Right ventricle myocardium superior (tissue), 1 donor: ENCODE results near the gene GPX6. TPM values are rescaled to one million over a fixed set of nuclear protein-coding genes. Genes with fewer than 3 reads are reported as not detected.
"Not testable (repeated sequence)": the region's sequence is repeated elsewhere in the genome, so short reads cannot be mapped to it uniquely, and the experiment has no call there.

Experiments
- ATAC-seq: fragments of 200-7000 bp; cut with Tn5 transposase; one replicate; pipeline ENCODE4 v1.9.1; 2020; ENCODE audit warnings: mild to moderate bottlenecking; ENCODE audit not compliant: poor library complexity
- DNase-seq: peaks from one replicate; pipeline ENCODE4 v3.0.0-alpha.2; 2020
- intact Hi-C: fragments of 100-400 bp; cut with DNase I; formaldehyde crosslinking; loops from one replicate; pipeline ENCODE4 v1.11.2; 2022
- total RNA-seq: library from RNA; stranded (reverse); fragmentation: NEBNext Ultra II Directional; extraction: Animal tissue kit (Norgen Biotek cat#: 25700); gene quantifications from one replicate; pipeline ENCODE4 v1.2.1, GENCODE V29; 2021
- donor health status: DM: no; HTN: yes; CAD: no; lungs with severe emphysema.

The GPX6 gene
- total RNA-seq, 1 donor from 2014 or later = not detected

DNA sequence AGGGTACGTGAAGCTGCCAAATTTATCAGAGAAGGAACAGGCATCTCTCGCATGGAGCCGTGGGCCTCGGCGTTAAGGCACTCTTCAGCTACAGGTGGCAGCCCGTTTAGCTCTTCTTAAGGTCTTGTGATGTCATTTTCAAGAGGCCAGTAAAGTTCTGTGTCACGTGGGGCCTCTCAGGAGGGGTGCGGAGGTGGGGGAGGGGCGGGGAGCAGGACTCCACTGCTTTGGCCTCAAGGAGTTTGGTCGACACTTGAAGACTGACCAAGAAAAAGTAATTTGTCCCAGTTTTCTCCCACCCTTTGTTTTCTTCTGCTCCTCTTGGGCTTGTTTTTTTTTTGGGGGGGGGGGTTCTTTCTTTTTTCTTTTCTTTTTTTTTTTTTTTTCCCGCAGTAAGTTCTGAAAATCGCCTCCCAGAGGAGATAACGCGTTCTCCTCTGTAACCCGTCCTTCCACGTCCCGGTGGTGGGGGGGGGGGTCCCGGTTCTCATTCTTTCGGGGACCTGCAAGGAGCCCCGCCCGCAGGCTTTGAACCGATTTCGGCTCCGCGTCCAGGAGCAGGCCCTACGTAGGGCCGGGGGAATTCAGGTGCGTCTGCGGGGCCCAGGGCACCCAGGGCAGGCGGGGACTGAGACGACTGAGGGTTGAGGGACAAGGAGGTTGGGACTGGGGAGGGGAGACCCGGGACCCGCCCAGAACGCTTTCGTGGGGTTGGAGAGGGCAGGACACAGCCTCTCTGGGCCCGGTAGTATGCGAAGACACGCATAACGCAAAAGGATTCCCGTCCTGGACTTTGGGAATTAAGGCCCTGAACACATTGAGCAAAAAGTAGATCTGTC is 26.0 kb downstream of the GPX6 start:
- intact Hi-C loops = no loop called here
- ATAC-seq (no peak), DNase-seq (no peak)

GRCh38 chr6:28488916-28489365 is 26.7 kb downstream of the GPX6 start:
- ATAC-seq (no peak), DNase-seq (no peak)
- intact Hi-C loops = no loop called here

- DNase-seq (no peak), ATAC-seq (no peak)
- intact Hi-C loops = no loop called here
These were observed 28.4 kb downstream of the GPX6 start for GRCh38 chr6:28486988-28487742.

DNA sequence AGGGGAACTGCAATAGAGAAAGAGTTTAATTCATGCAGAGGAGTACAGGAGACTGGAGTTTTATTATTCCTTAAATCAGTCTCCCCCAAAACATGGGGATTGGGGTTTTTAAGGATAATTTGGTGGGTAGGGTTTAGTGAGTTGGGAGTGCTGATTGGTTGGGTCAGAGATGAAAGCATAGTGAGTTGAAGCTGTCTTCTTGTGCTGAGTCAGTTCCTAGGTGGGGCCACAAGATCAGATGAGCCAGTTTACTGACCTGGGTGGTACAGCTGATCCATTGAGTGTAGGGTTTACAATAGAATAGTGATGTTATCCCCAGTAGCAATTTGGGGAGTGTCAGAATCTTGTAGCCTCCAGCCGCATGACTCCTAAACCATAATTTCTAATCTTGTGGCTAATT is 29.1 kb downstream of the GPX6 start:
- intact Hi-C loops = no loop called here
- DNase-seq = no peak
- no peak for ATAC-seq

DNA sequence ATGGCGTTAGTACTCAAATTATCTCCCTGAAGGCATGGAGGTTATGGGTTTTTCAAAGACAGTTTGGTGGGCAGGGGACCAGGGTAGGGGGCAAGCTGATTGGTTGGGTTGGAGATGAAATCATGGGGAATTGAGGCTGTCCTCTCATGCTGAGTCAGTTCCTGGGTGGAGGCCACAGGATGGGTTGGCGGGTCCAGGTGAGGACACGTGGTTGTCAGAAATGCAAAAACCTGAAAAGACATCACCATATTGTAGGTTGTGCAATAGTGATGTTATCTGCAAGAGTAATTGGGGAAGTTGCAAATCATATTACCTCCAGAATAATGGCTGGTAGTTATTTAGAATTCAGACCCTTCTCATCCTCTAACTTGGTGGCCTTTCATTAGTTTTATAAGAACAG is 30.1 kb downstream of the GPX6 start:
- ATAC-seq = no peak
- no peak for DNase-seq
- intact Hi-C loops = no loop called here

DNA sequence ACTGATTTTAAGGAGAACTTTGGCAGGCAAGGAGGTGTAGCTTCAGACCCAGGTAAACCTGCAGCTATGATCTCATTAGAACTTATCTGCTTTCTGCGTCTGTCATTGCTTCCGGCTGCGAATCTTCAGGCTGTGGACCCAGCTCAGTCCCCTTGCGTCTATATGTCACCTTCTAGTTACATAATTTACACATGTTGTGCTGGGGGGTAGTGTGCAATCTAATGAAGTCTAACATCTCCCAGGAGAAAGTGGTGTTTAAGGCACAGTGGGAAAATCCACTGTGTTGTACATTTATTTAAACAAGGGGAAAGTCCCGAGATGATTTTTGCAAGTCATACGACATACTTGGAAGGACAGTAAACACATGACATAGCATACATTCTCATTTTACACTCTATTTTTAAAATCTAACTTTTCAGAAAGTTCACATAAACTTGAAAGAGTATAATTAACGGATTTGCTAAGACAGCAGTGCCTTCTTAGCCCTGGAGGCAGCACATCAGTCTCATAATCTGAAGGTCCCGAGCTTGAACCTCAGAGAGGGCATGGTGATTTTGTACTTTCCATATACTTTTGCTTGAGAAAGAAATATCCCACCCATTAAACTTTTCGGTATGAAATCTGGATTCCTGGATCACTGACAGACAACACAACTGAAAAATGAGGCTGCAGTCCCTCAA is 35.2 kb downstream of the GPX6 start:
- ATAC-seq (no peak), DNase-seq (no peak)
- intact Hi-C loops = no loop called here

- ATAC-seq (no peak), DNase-seq (no peak)
- intact Hi-C loops = no loop called here
These were observed 37.1 kb downstream of the GPX6 start for GRCh38 chr6:28478518-28478917.

DNA sequence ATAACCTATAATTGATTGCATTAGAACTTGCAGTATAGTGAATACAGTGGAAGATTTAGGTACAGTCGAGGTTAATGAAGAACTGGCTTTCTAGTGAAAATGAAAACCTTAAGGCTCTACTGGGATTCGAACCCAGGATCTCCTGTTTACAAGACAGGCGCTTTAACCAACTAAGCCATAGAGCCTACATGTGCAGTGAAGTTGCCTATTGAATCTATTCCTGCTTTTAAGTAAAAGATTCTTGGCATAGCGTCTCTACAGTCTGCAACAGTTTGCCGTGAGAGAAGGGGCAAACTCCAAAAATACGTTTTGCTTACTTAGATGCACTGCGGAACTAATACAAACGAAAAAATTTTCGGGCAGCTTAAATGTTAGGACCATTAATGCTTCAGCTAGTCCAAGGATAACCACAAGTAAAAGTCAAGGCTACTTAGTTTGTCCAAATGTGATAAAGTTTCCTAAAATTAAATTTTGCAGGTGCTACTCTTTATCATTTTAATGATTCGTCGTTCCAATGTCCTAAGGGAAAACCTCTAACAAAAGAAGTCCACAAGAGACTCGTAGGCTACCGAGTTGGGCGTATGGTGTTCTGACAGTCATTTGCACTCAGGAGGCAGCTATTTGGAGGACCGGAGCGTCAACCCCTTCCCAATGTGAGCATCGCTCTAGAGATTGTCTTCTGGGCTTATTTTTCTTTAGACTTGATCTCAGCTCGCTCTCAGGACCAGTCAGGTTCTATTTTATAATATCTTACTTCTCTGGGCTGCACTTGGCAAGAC is 41.0 kb downstream of the GPX6 start:
- intact Hi-C loops = no loop called here
- ATAC-seq (no peak), DNase-seq (no peak)

GRCh38 chr6:28469153-28469745 is 46.3 kb downstream of the GPX6 start:
- DNase-seq, intact Hi-C loops, ATAC-seq: not testable (repeated sequence)

DNA sequence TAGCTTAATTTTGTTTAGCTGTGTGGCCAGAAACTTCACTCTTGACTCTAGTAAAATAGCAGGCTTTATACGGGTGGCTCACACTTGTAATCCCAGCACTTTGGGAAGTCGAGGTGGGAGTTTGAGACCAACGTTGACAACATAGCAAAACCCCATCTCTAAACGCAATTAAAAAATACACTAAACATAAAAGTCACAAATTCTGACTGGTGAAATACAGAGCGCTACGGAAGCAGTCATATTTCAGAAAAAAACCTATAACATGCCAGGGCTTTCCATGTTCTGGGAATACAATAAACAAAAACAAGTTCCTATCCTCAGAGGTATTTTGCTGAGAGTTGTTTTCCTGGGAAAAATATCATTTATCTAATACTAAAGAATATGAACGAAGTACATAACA is 47.5 kb downstream of the GPX6 start:
- ATAC-seq (no peak), DNase-seq (no peak)
- intact Hi-C loops = no loop called here

DNA sequence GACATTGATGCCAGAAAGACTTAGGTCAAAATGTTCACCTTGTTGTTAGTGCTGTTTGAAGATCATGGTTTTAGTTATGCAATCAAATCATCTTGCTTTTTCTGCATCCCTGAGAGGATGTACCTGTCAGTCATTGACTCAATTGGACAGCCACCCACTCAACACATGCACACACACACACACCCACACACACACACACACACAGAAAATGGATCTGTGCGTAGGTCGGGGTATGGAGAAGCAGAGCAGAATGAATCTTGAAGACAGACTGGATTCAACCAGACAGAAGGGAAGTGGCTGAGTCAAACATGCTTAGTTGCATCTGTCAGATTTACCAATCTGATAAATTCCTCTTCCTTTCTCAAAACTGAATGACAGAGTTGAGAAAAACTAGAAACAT is 53.2 kb downstream of the GPX6 start:
- intact Hi-C loops = no loop called here
- ATAC-seq = no peak
- no peak for DNase-seq

GRCh38 chr6:28458568-28458967 is 57.0 kb downstream of the GPX6 start:
- intact Hi-C loops = no loop called here
- DNase-seq = no peak
- ATAC-seq = no peak

Other genes starting within 250 kb of the GPX6 start
- 14.0 TPM for gene ZSCAN26, start 248.7 kb downstream of the GPX6 start, total RNA-seq
- 2.3 TPM for gene PGBD1, start 234.2 kb downstream of the GPX6 start, total RNA-seq
- 8.1 TPM for gene ZSCAN31, start 179.6 kb downstream of the GPX6 start, total RNA-seq
- 3.6 TPM for gene ZKSCAN3, start 165.8 kb downstream of the GPX6 start, total RNA-seq
- 1.9 TPM for gene ZSCAN12, start 116.0 kb downstream of the GPX6 start, total RNA-seq
- 2.1 TPM for gene ZSCAN23, start 72.3 kb downstream of the GPX6 start, total RNA-seq
- not detected for gene GPX5, start 10.1 kb upstream of the GPX6 start, total RNA-seq